Neural crest cell (in vitro differentiated cells): Measurements from ENCODE around the gene FXYD4. TPM values are rescaled to one million over a fixed set of nuclear protein-coding genes. Genes with fewer than 3 reads are reported as not detected.

ENCODE experiments used
- DNase-seq: peaks from one replicate; pipeline ENCODE4 v3.0.0; 2021; ENCODE audit warnings: low read depth, mixed read lengths, low spot score
- H3K27ac Mint-ChIP-seq: one replicate; pipeline ENCODE4 v1.8.0; 2021; ENCODE audit warnings: mild to moderate bottlenecking, mixed read lengths; ENCODE audit not compliant: unreplicated experiment
- H3K27me3 Mint-ChIP-seq: 2 replicates; pipeline ENCODE4 v1.8.0; 2021; ENCODE audit warnings: low read depth, mild to moderate bottlenecking, mixed read lengths
- H3K36me3 Mint-ChIP-seq: 2 replicates; pipeline ENCODE4 v1.8.0; 2021; ENCODE audit warnings: low read depth, mild to moderate bottlenecking, mixed read lengths
- H3K4me1 Mint-ChIP-seq: 2 replicates; pipeline ENCODE4 v1.8.0; 2021; ENCODE audit warnings: mixed read lengths
- H3K4me3 Mint-ChIP-seq: one replicate; pipeline ENCODE4 v1.8.0; 2021; ENCODE audit warnings: mild to moderate bottlenecking, mixed read lengths
- H3K9me3 Mint-ChIP-seq: 2 replicates; pipeline ENCODE4 v1.8.0; 2021; ENCODE audit warnings: mixed read lengths
- total RNA-seq: library from RNA; stranded (reverse); gene quantifications from 2 replicates; pipeline ENCODE4 v1.2.1, GENCODE V29; 2021
- TF ChIP-seq, protein P1 (sequence below): fragments of 200-600 bp; sonication (generic); conservative IDR thresholded peaks from 2 replicates; pipeline ENCODE4 v1.5.0; 2021; ENCODE audit warnings: antibody characterized with exemption, mild to moderate bottlenecking

The FXYD4 gene
- total RNA-seq, 1 donor from 2014 or later, result not detected

- H3K4me1 Mint-ChIP-seq, result peaks cover 18% of the 10 kb centered on the region
- H3K27ac Mint-ChIP-seq, result no peak overlapping the region
- H3K9me3 Mint-ChIP-seq, result no peaks in the 10 kb centered on the region
- peaks cover 17% of the 10 kb centered on the region for H3K27me3 Mint-ChIP-seq
- TF ChIP-seq, protein P1, sequence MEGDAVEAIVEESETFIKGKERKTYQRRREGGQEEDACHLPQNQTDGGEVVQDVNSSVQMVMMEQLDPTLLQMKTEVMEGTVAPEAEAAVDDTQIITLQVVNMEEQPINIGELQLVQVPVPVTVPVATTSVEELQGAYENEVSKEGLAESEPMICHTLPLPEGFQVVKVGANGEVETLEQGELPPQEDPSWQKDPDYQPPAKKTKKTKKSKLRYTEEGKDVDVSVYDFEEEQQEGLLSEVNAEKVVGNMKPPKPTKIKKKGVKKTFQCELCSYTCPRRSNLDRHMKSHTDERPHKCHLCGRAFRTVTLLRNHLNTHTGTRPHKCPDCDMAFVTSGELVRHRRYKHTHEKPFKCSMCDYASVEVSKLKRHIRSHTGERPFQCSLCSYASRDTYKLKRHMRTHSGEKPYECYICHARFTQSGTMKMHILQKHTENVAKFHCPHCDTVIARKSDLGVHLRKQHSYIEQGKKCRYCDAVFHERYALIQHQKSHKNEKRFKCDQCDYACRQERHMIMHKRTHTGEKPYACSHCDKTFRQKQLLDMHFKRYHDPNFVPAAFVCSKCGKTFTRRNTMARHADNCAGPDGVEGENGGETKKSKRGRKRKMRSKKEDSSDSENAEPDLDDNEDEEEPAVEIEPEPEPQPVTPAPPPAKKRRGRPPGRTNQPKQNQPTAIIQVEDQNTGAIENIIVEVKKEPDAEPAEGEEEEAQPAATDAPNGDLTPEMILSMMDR, result no peak
- no peak for DNase-seq
- no peaks in the 10 kb centered on the region for H3K36me3 Mint-ChIP-seq
- no peak overlapping the region for H3K4me3 Mint-ChIP-seq
Observed at GRCh38 chr10:43341450-43341849, 30.0 kb upstream of the FXYD4 start.

- peaks cover 13% of the 10 kb centered on the region for H3K4me1 Mint-ChIP-seq
- H3K36me3 Mint-ChIP-seq, result no peaks in the 10 kb centered on the region
- H3K27ac Mint-ChIP-seq, result no peak overlapping the region
- no peak overlapping the region for H3K4me3 Mint-ChIP-seq
- no peak for DNase-seq
- peaks cover 14% of the 10 kb centered on the region for H3K27me3 Mint-ChIP-seq
- TF ChIP-seq, protein P1, result no peak
- no peaks in the 10 kb centered on the region for H3K9me3 Mint-ChIP-seq
Observed at GRCh38 chr10:43342279-43343125, 28.9 kb upstream of the FXYD4 start.

- Mint-ChIP-seq H3K9me3 (no peaks in the 10 kb centered on the region), H3K27me3 (peaks cover 12% of the 10 kb centered on the region), H3K36me3 (no peaks in the 10 kb centered on the region), H3K27ac (no peak overlapping the region), H3K4me1 (peaks cover 9% of the 10 kb centered on the region), H3K4me3 (no peak overlapping the region)
- DNase-seq, result no peak
- TF ChIP-seq, protein P1, result no peak
Observed at GRCh38 chr10:43343126-43343525, 28.3 kb upstream of the FXYD4 start.

- no peak for DNase-seq
- Mint-ChIP-seq H3K4me1 (peaks cover 16% of the 10 kb centered on the region), H3K9me3 (no peaks in the 10 kb centered on the region), H3K36me3 (no peaks in the 10 kb centered on the region), H3K27ac (no peak overlapping the region), H3K4me3 (no peak overlapping the region), H3K27me3 (peaks cover 10% of the 10 kb centered on the region)
- TF ChIP-seq, protein P1, result no peak
Observed at GRCh38 chr10:43344051-43344450, 27.4 kb upstream of the FXYD4 start.

DNA sequence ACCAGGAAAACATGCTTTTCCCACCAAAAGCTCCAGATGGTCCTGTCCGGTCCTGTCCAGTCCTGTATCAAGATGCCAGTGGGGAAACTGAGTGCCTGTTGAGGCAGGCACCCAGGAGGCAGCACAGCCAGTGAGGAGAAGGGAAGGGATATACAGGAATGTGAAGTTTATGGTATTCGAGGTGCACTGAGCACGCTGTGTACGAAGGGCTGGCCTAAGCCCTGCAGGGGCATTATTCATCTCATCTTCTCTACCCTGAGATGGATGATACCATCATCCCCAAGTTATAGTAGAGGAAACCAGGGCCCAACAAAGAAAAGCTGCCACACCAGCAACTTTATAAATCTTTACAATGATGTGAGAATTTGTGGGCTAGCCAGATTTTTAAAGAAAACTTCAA is 23.4 kb upstream of the FXYD4 start:
- Mint-ChIP-seq H3K27me3 (no peaks in the 10 kb centered on the region), H3K36me3 (no peaks in the 10 kb centered on the region), H3K4me1 (peaks cover 10% of the 10 kb centered on the region), H3K27ac (no peak overlapping the region), H3K9me3 (no peaks in the 10 kb centered on the region), H3K4me3 (no peak overlapping the region)
- TF ChIP-seq, protein P1, result no peak
- DNase-seq, result no peak
